Measurements from ENCODE around the gene CRYBB3.

- TF ChIP-seq CTCF (IDR thresholded peaks at IDR 0.05; ENCODE audit: insufficient read depth, low read depth, low read length) (no peak), EZH2 (IDR thresholded peaks at IDR 0.05; ENCODE audit: insufficient read depth, low read length) (no peak)
These were observed 2.3 kb upstream of the CRYBB3 start for GRCh38 chr22:25197340-25197739.

Measured in astrocyte (in vitro differentiated cells and primary cell).